ENCODE results near the gene LSMEM2. TPM values are rescaled to one million over a fixed set of nuclear protein-coding genes. Genes with fewer than 3 reads are reported as not detected.

Gene LSMEM2
- total RNA-seq, 1 experiment from 2014 or later = not detected

DNA sequence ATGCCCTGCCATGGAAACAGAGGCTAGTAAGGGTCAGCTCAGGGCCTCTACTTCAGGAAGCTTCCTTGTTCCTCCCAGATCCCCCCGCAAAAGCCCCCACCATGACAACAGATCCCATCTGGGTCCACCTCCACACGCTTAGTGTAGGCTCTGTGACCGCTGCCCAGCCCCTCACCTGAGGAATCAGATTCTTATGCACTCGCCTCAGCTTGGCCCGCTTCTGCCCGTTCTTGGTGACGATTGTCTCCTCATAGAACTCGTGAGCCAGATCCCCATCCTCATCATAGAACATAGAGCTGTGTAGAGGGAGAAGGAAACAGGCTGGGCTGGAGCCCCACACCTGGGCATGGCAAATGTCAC, 47.3 kb downstream of the LSMEM2 start:
- H3K27me3 ChIP-seq (replicated peaks; ENCODE audit: insufficient read depth, low read depth, low read length, poor library complexity) = no peaks in the 10 kb centered on the region
- CTCF ChIA-PET = no interaction called here
- no peak overlapping the region for H3K27ac ChIP-seq (ENCODE audit: low read depth, low read length, poor library complexity, severe bottlenecking)
- H3K4me1 ChIP-seq (ENCODE audit: insufficient read depth, low read length, poor library complexity, severe bottlenecking) = peaks cover 3% of the 10 kb centered on the region
- no TSS peak for BruUV-seq (replicated peaks)
- POLR2A ChIA-PET (ENCODE audit: low non-redundant PET) = no interaction called here
- DNase-seq (ENCODE audit: low spot score) = no peak
- H3K36me3 ChIP-seq (ENCODE audit: insufficient read depth, low read length, poor library complexity, severe bottlenecking) = peaks cover 7% of the 10 kb centered on the region
- no peak overlapping the region for H3K4me3 ChIP-seq (ENCODE audit: low read depth, low read length, poor library complexity, severe bottlenecking)
- intact Hi-C loops (cut with micrococcal nuclease; ENCODE audit: unreplicated experiment) = no loop called here
- TF ChIP-seq EZH2 (IDR thresholded peaks at IDR 0.05; ENCODE audit: borderline replicate concordance, low read depth, low read length, poor library complexity, severe bottlenecking) = no peak
- TF ChIP-seq, protein P1, sequence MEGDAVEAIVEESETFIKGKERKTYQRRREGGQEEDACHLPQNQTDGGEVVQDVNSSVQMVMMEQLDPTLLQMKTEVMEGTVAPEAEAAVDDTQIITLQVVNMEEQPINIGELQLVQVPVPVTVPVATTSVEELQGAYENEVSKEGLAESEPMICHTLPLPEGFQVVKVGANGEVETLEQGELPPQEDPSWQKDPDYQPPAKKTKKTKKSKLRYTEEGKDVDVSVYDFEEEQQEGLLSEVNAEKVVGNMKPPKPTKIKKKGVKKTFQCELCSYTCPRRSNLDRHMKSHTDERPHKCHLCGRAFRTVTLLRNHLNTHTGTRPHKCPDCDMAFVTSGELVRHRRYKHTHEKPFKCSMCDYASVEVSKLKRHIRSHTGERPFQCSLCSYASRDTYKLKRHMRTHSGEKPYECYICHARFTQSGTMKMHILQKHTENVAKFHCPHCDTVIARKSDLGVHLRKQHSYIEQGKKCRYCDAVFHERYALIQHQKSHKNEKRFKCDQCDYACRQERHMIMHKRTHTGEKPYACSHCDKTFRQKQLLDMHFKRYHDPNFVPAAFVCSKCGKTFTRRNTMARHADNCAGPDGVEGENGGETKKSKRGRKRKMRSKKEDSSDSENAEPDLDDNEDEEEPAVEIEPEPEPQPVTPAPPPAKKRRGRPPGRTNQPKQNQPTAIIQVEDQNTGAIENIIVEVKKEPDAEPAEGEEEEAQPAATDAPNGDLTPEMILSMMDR (conservative IDR thresholded peaks at IDR 0.05; ENCODE audit: low read depth, low read length) = no peak
- no peaks in the 10 kb centered on the region for H3K9me3 ChIP-seq (ENCODE audit: low read depth, low read length, poor library complexity, severe bottlenecking)

DNA sequence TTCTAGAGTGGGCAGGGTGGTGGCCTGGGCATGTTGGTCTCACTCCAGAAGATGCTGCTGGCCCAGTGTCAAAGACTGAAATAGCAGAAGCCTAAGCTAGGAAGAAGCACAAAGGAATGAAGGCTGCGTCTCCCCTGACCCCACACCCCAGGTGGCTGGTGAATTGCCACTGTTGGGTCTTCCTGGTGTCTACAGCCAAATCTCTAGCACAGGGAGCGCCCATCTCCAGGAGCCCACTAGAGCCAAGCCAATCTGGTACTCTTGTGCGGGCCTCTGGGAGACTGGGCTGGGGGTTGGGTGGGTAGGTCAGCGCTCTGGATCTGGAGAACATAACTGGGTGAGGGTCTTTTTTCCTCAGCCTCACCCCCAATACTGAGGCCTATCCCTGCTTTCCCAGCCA, 48.2 kb downstream of the LSMEM2 start:
- peaks cover 16% of the 10 kb centered on the region for H3K36me3 ChIP-seq (ENCODE audit: insufficient read depth, low read length, poor library complexity, severe bottlenecking)
- no peaks in the 10 kb centered on the region for H3K27me3 ChIP-seq (replicated peaks; ENCODE audit: insufficient read depth, low read depth, low read length, poor library complexity)
- H3K4me1 ChIP-seq (ENCODE audit: insufficient read depth, low read length, poor library complexity, severe bottlenecking) = no peaks in the 10 kb centered on the region
- intact Hi-C loops (cut with micrococcal nuclease; ENCODE audit: unreplicated experiment) = no loop called here
- H3K9me3 ChIP-seq (ENCODE audit: low read depth, low read length, poor library complexity, severe bottlenecking) = no peaks in the 10 kb centered on the region
- DNase-seq (ENCODE audit: low spot score) = no peak
- H3K27ac ChIP-seq (ENCODE audit: low read depth, low read length, poor library complexity, severe bottlenecking) = no peak overlapping the region
- H3K4me3 ChIP-seq (ENCODE audit: low read depth, low read length, poor library complexity, severe bottlenecking) = peak overlapping the region; percentile 76
- POLR2A ChIA-PET (ENCODE audit: low non-redundant PET) = no interaction called here
- no peak for TF ChIP-seq EZH2 (IDR thresholded peaks at IDR 0.05; ENCODE audit: borderline replicate concordance, low read depth, low read length, poor library complexity, severe bottlenecking)
- TF ChIP-seq, protein P1 (conservative IDR thresholded peaks at IDR 0.05; ENCODE audit: low read depth, low read length) = no peak
- CTCF ChIA-PET = no interaction called here
- BruUV-seq (replicated peaks) = no TSS peak

DNA sequence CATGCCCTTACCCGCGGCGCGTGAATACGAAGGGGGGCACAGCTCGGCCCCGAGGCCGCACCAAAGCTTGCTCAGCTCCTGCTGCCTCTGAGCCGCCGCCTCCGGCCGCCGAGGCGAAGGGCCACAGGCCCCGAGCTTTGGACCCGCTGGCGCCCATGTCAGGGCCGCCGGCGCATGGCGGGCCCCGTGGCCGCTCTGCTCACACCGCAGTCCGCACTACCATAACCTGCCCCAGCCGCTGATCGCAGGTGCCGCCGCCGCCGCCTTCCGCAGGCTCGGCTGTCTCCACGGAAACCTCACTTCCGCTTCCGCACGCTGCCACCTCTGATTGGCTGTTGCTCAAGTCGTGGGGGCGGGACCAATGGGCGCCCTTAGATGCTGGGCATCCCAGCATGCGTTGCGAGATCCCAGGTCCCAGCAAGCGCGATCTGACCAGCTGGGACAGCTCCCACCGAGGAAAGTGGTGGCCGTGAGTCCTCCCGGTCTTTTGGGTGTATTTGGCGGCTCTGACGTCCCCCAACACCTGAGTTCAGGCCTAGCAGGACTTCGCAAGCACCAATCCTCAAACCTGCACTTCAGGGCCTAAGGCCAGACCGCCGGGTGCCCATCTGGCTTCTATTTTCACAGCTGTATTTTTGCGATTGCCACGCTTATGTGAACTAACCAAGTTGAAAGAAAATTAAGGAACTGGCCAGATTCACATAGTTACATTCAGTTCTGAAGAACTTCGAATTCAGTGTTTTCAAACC, 49.2 kb downstream of the LSMEM2 start, which contains the start of gene TUSC2:
Gene TUSC2, minus strand, starts transcription at position 281 of the 749 bp plus-strand sequence. Its CDS starts 124 bp downstream, at position 157.
- no TSS peak for BruUV-seq (replicated peaks)
- Histone ChIP-seq H3K36me3 (ENCODE audit: insufficient read depth, low read length, poor library complexity, severe bottlenecking) (peaks cover 16% of the 10 kb centered on the region), H3K4me3 (ENCODE audit: low read depth, low read length, poor library complexity, severe bottlenecking) (peak within 1 kb of the TSS; percentile 76), H3K27me3 (replicated peaks; ENCODE audit: insufficient read depth, low read depth, low read length, poor library complexity) (no peaks in the 10 kb centered on the region), H3K9me3 (ENCODE audit: low read depth, low read length, poor library complexity, severe bottlenecking) (no peaks in the 10 kb centered on the region), H3K4me1 (ENCODE audit: insufficient read depth, low read length, poor library complexity, severe bottlenecking) (no peaks in the 10 kb centered on the region), H3K27ac (ENCODE audit: low read depth, low read length, poor library complexity, severe bottlenecking) (peak within 1 kb of the TSS; percentile 76)
- ChIA-PET POLR2A (ENCODE audit: low non-redundant PET) (interaction anchor here (0.6 to 1.2 kb wide), 4 partner anchors 9 to 29 kb away, joined by 3 to 27 read pairs (median 4); partner anchors contain the start of genes HYAL3 and NAA80), CTCF (interaction anchor here (0.6 to 1.3 kb wide), 2 partner anchors 9 to 526 kb away, joined by 3 to 4 read pairs; no protein-coding TSS in a partner anchor)
- TF ChIP-seq, protein P1 (conservative IDR thresholded peaks at IDR 0.05; ENCODE audit: low read depth, low read length) = no peak
- TF ChIP-seq EZH2 (IDR thresholded peaks at IDR 0.05; ENCODE audit: borderline replicate concordance, low read depth, low read length, poor library complexity, severe bottlenecking) = no peak
- intact Hi-C loops (cut with micrococcal nuclease; ENCODE audit: unreplicated experiment) = no loop called here
- DNase-seq (ENCODE audit: low spot score) = peak; percentile 95

All from A673 (cell line).